SK-N-SH (cell line): ENCODE results near the gene RPS6KL1.

ENCODE experiments used
- CTCF ChIP-seq: fragments of 200-600 bp; sonication (generic); IDR thresholded peaks from 2 replicates; pipeline ENCODE4 v1.6.1; 2017; ENCODE audit warnings: antibody characterized with exemption, mild to moderate bottlenecking, moderate library complexity
- EZH2phosphoT487 ChIP-seq: fragments of 200-600 bp; sonication (generic); IDR thresholded peaks from 2 replicates; pipeline ENCODE4 v1.6.1; 2017; ENCODE audit warnings: low read depth, mixed run types, mild to moderate bottlenecking, antibody characterized with exemption, moderate library complexity, borderline replicate concordance
- MXI1 ChIP-seq: IDR thresholded peaks from 2 replicates; pipeline ENCODE4 v1.6.1; 2012; ENCODE audit warnings: mild to moderate bottlenecking, low read depth, low read length, improper control_type of control experiment
- TCF12 ChIP-seq: IDR thresholded peaks from 2 replicates; pipeline ENCODE4 v1.4.0; 2012
- YY1 ChIP-seq: IDR thresholded peaks from 2 replicates; pipeline ENCODE4 v1.4.0; 2012; ENCODE audit warnings: low read depth, mild to moderate bottlenecking

GRCh38 chr14:74886001-74886400 is 37.1 kb downstream of the RPS6KL1 start:
- no peak for TF ChIP-seq EZH2phosphoT487
- TF ChIP-seq CTCF = no peak
- TF ChIP-seq YY1 = no peak
- TF ChIP-seq TCF12 = peak; percentile 83
- no peak for TF ChIP-seq MXI1
